Stimulated activated CD4-positive, alpha-beta T cell treated with anti-CD3 and anti-CD28 coated beads, Interleukin-2, amount 100 ng/mL, for 24 hours (primary cell): ENCODE measurements around the gene CSNK1G2.

Source experiments
- DNase-seq, 2 donors: peaks; one replicate each; pipeline ENCODE4 v3.0.0-alpha.2; 2020

The CSNK1G2 gene

GRCh38 chr19:2027361-2027760 is 86.4 kb downstream of the CSNK1G2 start:
- no peak for DNase-seq
